Hematopoietic multipotent progenitor cell treated with erythropoietin and hydrocortisone succinate and interleukin-3 and kit ligand, for 15 days (in vitro differentiated cells): ENCODE data around the gene GPR137.
"Not testable (repeated sequence)": the region's sequence is repeated elsewhere in the genome, so short reads cannot be mapped to it uniquely, and the experiment has no call there.

ENCODE experiments used
- DNase-seq: peaks from one replicate; pipeline ENCODE4 v3.0.0-alpha.2; 2015; ENCODE audit warnings: low spot score

The GPR137 gene, protein sequence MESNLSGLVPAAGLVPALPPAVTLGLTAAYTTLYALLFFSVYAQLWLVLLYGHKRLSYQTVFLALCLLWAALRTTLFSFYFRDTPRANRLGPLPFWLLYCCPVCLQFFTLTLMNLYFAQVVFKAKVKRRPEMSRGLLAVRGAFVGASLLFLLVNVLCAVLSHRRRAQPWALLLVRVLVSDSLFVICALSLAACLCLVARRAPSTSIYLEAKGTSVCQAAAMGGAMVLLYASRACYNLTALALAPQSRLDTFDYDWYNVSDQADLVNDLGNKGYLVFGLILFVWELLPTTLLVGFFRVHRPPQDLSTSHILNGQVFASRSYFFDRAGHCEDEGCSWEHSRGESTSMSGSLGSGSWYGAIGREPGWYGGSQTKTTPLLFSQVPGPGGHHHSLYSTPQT

DNA sequence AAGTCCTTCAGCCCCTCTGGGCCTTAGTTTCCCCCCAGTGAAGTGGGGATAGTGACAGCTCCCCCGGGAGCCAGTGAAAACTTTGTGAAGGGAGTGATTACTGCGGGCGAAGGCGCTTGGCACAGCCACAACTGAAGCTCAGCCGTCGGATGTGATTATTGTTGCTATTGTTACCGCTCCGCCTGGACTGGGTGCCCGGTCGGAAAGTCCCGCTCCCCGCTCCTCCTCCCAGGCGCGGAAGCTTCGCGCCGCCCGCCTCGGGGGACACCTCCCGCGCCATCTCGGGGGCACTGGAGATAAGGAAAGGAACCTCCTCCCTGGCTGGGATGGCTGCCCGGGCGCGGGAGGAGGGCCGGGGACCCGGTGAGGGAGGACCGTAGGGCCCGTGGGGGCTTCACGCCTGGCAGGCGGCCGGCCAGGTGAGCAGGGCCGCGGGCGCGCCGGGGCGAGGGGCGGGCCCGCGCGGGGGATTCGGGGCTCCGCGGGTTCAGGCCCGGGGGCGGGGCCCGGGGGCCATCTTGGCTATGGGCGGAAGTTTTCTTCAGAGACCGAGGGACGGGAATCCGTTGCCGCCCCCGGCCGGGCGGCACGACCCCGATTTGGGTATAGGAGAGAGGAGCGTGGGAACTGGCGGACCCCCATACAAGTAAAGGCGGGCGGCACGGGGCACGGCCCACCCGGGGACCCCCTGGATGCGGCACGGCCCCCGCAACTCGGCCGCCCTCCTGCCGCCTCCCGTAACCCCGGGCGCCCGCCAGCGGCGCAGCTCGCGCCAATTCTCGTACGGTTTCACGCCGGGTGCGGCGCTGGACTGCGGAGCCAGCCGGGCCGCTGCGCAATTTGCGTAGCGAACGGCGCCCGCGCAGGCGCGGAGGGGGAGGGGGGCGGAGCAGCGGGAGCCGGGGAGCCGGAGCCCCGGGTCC lies at the start of gene GPR137:
Gene GPR137 (plus strand): TSS at position 887 of the 923 bp plus-strand sequence. CDS start 677 bp downstream, outside the sequence.
- DNase-seq, result peak; percentile 90

DNA sequence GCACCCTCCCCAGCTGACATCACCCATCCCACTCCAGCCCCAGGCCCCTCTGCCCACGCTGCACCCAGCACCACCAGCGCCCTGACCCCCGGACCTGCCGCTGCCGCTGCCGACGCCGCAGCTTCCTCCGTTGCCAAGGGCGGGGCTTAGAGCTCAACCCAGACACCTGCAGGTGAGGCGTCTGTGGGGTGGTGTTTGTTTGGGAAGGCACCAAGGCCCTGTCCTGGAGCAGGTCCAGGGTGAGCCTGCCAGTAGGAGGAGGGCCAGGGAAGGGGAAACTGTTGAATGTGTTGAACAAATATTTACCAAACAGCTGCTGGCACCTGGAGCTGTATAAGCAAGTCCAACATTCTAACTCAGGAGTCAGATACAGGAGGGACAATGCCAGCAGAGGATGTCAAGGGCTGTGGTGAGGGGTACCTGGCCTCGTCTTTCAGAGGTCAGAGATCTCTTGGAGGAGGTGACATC lies 48.1 kb upstream of the GPR137 start:
- no peak for DNase-seq

DNA sequence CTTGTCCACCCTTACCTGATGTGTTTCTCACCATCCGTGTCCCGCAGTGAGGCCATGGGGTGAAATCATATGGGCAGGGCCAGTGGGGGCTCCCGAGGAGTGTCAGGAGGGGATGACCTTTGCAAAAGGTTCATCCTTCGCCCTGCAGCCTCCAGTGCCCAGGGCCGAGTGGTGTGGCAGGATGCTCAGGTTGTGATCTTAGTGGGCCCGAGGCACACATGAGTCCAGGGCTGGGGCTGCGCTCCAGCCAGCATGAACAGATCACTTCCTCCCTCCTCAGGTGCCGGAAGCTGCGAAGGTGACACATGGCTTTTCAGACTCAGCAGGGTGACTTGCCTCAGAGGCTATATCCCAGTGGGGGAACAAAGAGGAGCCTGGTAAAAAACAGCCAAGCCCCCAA lies 47.6 kb upstream of the GPR137 start:
- DNase-seq, result no peak

DNA sequence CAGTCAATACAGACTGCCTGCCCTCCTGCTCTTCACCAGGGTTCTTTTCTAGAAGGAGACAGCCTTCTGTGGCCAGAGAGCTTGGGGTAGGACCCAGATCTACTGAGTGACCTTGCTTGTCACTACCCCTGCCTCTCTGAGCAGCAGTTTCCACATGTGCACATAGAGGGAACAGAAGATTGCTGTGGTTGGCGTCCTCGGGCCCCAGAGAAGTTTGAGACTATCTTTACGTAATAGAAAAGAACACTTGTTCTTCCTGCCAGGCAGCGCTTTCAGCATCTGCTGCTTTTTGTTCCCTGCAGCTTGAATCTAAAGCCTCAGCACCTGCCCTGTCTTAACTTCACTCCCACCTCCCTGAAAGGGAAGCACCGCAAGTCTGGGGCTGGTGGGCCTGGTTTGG lies 46.6 kb upstream of the GPR137 start:
- no peak for DNase-seq

DNA sequence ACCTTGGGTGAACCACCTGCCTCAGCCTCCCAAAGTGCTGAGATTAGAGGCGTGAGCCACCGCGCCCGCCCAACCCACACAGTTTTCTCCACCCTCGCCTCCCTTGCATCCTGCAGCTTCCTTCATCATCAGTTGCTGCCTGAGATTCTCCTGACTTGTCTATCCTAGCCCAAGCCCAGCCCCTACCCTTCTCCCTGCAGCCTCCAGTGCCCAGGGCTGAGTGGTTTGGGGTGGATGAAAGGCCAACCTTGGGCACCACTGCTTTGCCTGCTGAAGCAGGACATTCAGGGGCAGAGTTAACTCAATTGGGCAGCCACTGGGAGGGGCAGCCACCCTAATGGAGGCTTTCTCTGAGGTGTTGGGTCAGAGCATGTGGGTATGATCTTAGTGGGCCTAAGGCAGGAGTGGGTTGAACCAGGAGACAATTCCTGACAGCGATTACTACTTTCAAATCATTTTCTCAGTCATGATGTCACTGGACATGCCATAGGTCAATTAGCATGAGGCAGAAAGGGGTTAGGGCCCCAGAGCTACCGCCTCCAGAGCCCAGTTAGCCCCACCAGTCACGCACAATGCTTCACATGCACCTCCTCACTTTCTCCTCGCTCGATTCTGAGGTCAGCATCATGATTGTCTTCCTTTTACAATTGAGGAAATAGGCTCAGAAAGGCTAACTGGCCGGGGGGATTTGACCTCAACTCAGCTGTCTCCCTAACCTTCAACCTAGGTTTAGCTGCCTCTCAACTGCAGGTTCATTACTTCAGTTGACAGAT lies 45.8 kb upstream of the GPR137 start:
- no peak for DNase-seq

DNA sequence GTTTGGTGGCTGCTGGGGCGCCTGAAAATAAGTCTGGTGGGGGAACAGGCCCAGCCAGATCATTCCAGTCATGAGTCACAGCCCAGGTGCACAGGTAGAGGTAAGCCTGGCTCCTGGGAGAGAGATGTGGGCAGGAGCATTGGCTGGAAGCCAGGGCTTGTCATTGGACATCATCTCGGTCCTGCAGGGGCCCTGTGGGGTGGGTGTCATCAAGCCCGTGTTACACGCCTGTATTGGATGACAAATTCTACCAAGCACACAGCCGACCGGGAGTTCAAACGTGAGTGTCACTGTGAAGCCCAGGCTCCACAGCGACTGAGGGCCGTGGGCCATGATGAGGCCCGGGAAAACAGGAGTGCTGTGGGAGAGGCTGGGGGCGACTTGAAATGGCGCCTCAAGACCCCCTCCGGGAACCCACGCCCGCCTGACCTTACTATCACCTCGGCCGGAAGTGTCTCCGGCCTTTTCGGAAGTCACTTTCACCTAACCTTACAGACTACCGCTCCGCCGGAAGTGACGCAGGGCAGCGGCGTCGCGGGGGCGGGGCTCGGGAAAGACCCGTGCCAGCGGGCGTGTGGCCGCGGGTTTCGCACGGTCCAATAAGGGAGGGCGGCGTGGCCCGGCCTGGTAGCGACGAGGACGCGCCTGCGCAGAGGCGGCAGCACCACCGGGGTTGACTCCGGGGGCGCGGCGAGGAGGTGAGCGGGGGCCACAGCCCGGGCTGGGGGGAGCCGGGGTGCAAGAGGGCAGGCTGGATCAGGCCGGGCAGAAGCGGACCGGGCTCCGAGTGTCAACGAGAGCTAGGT lies 45.0 kb upstream of the GPR137 start, which contains the start of gene FKBP2:
Gene FKBP2 (plus strand): TSS at position 661 of the 806 bp plus-strand sequence. CDS start 1,293 bp downstream, outside the sequence.
- peak; percentile 98 for DNase-seq

DNA sequence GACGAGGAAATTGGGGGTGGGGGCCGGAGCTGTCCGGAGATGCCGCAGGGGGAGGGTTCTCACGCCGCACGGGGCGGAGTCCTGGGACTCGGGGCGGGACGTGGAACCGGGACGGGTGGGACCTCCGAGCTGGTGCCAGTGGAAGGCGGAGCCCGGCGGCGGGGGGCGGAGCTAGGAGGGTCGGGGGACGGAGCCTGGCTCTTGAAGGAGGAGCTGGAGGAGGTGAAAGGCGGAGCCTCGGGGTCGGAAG lies 44.5 kb upstream of the GPR137 start:
- peak; percentile 99 for DNase-seq

DNA sequence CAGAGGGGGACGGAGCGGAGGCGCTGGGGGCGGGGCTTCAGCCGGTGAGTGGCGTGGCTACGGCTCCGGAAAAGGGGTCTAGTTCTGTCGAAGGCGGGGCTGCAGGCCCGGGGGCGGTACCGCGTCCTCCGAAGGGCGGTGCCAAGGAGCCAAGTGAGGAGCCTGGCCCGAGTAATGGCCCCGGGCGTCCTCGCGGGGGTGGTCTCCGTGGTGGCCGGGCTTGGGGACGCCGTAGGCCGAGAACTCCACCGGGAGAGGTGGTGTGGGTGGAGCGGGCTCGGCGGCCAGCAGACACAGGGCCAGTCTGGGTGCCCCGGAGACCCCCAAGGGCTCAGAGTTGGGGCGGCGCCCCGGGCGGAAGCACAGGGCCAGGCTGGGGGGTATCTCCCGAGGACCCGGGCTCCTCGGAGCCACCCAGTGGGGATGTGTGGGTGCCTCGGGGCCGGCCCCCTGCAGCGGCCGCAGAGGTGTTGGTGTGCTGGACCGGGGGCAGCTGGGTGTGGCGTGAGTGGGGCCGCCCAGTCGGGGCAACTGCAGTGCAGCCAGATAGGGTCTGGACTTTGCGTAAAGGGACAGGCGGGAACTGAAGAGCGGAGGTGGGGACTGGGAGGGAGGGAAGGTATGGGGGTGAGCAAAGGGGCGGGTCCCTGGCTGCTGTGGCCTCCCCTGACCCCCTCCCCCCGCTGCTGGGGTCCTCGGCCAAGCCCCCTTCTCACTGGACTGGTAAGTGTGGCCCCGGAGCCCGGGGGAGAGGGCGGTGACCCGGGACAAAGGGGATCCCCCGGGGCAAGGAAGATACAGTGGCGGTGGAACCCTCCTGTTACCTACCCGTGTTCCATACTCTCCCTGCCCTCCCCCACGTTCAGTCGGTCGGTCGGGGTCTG lies 43.9 kb upstream of the GPR137 start:
- DNase-seq, result no peak

DNA sequence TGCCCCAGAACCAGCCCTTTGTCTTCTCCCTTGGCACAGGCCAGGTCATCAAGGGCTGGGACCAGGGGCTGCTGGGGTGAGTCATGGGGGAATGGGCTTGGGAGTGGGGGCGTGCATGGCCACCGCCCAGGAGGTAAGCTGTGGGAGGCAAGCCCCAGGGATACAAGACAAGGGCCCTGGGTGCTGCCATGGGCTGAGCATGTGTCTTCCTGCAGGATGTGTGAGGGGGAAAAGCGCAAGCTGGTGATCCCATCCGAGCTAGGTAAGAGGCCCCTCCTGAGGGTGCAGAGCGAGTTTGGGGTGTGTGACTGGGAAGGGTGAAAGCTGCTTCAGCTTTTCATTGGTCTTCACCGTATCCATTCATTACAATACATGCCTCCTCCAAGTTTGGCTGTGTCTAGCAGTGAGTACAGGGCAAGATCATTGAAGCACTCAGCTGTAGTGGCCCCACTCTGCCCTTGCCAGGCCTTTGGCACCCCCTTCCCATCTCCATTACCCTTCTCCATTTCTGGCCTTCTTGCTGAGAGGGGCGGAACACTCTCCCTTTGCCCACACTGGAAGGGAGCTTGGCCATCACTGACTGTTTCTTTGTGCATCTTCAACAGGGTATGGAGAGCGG lies 42.3 kb upstream of the GPR137 start:
- DNase-seq, result no peak

DNA sequence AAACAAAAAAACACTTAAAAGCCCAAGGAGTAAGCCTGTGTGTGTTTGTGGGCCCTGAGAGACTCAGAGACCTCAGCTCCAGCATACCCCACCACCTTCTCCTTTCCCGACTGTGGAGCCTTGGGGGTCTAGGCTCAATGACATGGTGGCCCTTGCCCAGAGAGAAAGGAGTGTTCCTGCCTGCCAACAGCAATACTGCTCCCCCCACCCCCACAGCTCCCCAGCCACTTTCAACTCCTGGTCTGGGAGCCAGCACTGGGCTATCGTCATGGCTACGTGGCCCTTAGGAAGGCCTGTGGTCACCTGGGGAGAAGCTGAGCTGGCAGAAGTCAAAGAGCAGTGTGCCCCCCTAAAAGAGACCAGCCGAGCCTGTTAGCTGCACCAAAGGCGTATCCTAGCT lies 41.5 kb upstream of the GPR137 start:
- DNase-seq, result no peak

DNA sequence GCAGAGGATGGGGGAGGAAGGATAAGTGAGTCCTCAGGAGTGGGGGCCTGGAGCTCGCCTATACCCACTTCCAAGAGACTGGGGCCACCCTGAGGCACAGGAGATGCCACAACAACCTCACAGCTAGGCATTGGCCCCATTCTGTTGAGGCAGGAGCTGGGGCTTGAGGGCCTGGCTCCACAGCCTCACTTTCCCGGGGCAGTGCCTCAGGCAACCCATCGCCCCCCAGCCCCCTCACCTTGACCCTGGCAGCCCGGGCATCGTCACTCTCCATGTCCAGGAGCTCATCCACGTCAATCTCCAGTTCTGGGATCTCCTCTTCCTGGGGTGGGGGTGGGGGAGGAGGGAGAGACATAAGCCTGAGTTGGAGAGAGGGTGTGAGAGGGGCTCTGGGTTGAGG lies 40.7 kb upstream of the GPR137 start:
- DNase-seq, result no peak

DNA sequence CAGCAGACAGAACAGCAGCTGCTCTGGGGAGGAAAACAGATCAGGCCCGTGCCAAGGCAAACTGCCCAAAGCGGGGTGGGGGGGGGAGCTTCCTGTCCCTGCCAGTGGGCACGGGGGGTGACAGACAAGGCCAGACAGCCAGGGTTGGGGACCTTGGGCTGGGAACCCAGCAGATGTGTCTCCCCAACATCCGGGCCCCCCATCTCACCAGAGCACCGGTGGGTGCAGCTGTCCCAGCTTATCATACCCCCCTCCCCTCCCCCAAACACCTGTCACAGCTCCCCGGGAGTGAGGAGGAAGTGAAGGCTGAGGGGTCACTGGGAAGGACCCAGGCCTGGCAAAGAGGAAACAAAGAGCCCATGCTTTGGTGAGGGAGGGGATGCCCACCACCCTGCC lies 40.2 kb upstream of the GPR137 start:
- no peak for DNase-seq

DNA sequence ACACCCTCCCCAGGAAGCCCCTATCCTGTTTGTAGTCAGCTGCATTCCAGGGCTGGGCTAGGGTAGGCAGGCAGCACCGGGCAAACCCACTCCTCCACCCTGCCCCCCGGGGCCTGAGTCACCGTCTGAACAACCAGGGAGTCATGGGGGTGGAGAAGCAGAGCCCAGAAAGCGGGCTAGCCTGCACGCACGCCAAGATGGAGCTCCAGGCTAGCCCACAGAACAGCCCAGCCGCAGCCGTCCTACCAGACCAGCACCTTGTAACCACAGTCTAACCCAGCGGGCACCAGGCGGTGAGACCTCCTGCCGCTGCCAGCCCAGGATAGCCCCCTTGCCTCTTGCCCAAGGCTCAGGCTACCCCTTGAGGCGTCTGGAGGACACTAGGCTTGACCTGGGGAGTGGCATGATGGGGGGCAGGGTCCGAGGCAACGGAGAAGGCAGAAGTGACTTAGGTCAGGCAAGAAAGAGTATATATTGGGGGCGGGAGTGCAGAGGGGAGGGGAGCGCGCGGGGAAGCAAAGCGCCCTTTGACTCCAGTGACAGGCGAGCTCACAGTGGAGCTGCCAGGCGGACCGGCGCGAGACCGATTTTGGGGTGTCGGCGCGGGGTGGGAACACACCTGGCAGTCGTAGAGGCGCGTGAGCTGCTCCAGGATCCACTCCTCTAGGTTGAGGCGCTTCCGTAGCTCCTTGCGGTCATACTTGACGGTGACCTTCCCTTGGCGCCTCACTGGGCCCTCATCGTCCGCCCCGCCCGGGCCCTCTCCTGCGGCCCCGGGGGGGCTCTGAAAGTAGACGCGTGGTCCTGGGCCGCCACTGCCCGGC lies 39.6 kb upstream of the GPR137 start:
- DNase-seq, result peak; percentile 52

DNA sequence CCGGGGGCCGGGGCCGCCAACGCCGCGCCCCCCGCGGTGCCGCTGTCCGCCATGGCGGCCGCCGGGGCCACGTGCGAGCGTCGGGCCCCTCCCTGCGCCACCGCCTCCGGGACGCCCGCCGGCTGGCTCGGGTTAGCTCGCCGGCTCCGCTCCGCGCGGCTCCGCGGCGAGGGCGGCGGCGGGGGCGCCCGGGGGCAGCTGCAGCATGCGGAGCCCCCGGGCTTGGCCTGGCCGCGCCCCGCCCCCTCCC lies 39.1 kb upstream of the GPR137 start:
- DNase-seq, result not testable (repeated sequence)

DNA sequence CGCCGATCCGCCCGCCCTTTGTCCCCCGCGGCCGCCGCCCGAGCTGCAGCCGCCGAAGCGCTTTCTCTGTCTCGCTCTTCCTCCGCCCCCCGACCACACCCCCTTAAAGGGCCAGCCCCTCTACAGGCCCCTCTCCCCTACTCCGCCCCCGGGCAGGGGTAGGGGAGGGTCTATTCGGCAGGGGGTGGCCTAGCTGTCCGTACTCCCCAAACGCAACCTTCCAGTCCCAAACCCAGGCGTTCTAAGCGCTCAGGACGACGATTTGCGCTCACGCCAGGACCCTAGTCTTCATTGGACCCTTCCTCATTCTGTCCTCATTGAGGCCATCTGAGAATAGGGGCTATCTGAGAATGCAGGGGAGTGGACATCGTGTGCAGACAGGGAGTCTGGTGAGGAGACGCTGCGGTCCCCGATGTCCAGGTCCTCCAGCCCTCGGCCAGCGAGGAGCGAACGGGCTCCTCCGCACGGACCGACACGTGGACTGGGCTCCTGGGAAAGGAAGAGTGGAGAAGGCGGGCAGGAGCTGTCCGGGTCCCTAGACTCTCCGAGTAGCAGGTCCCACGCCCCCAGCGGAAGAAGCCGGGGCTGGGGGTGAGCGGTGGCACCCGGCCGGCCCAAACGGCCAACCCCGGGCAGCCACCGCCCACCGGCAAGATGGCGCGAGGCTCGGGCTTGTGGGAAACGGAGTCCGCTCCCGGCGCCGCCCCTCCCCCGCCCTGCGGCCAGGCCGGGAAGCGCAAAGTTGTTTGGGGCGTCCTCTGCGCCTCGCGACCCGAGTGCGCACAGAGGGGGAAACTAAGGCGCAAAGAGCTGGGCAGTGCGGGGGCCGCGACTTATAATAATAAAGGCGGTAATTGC lies 38.5 kb upstream of the GPR137 start, which contains the start of gene PPP1R14B:
Gene PPP1R14B (minus strand): TSS at position 73 of the 858 bp plus-strand sequence. CDS start 270 bp downstream, outside the sequence.
- DNase-seq, result peak; percentile 81

DNA sequence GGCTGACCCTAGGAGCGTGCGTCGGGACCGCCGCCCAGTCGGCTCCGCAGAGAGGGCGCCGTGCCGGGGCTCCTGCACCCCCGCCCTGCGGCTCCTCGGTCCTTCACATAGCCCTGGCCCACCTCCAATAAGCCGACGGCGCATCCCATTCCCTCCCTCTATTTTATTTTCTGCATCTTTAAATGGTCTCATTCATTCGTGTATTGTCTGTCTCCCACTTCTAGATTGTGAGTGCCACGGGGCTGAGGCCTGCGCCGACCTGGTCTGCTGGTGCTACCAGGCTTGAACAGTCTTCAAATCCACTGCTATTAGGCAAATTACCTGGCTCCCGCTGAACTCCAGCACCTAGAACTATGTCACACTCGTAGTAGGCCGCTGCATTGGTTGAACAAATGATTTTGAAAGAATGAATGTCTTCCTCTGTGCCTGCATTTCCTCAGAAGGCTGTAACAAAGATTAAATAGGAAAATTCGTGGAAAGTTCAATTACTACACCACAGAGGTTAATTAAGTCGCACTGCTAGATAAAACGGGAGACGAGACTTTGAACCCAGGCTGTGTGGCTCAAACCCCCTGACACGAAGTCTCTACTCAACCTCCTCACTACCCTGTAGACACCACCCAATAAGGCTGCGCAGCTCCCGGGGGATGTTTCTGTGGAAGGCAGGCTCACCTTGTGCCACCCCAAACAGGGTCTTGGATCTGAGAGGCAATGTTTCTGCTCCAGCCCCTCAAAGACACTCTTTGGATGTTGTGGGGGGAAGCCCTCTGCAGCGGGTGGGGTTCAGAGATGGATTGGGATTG lies 37.7 kb upstream of the GPR137 start:
- no peak for DNase-seq

DNA sequence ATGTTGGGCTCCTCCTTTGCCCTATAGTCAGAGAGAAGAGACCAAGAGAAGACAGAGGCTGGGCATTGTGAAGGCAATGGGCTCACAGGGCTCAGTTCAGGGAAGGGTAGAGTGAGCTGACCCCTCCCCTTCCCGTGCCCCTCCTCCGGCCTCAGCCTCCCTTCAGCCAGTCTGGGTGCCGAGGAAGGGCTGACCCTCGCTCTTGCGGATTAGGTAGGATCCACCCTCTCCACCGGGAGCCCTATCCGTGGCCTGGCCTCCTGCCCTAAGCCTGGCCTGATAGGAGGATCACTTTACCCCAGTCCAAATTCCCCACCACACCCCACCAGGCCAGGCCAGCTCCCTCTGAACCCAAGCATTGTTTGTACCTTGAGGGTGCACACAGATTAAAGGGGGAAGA lies 37.1 kb upstream of the GPR137 start:
- DNase-seq, result no peak
